GM19324 (cell line): ENCODE measurements around the gene FOXL3.
"Not testable (repeated sequence)": the region's sequence is repeated elsewhere in the genome, so short reads cannot be mapped to it uniquely, and the experiment has no call there.

Source experiments
- ATAC-seq: cut with Tn5 transposase; IDR thresholded peaks from one replicate; pipeline ENCODE4 v1.9.1; 2021; ENCODE audit warnings: mild to moderate bottlenecking, moderate library complexity; ENCODE audit not compliant: unreplicated experiment, low FRiP score

Gene FOXL3

GRCh38 chr7:254337-255037 is 35.5 kb upstream of the FOXL3 start:
- no peak for ATAC-seq

DNA sequence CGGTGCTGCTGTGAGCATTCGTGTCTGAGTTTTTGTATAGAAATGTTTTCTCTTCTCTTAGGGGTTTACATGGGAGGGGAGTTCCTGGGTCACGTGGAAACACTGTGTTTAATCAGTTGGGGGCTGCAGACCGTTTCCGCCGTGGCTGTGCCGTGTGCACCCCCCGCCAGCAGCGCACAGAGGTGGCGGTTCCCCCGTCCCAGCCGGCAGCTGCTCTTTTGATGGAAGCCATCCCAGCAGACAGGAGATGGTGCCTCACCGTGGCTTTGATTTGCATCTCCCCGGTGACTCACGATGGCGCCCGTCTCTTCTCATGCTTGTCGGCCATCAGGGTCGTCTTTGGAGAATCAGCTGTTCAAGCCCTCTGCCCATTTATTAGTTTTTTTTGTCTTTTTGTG is 34.9 kb upstream of the FOXL3 start:
- no peak for ATAC-seq

- ATAC-seq, result no peak
Measured at GRCh38 chr7:255721-256361, 34.1 kb upstream of the FOXL3 start.

DNA sequence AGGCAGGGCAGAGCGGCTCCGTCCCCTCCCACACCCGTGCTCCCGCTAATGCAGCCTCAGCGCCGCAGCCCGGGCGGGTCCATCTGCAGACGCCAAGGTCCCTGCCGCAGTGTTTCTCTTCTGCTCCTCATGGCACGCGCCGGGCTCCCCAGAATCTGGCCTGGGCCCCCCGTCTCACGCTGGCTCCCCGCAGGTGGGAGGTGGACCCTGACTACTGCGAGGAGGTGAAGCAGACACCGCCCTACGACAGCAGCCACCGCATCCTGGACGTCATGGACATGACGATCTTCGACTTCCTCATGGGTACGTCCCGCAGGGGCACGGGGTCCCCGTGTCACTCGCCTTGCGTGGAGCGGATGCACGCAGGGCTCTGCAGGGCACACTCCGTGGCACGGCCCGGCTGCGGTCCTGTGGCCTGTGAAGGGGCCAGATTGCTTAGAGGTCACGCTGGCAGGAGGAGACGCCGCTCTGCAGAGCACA is 33.5 kb upstream of the FOXL3 start:
- no peak for ATAC-seq

GRCh38 chr7:256981-257646 is 32.9 kb upstream of the FOXL3 start:
- no peak for ATAC-seq

- no peak for ATAC-seq
Measured at GRCh38 chr7:257647-257992, 32.4 kb upstream of the FOXL3 start.

DNA sequence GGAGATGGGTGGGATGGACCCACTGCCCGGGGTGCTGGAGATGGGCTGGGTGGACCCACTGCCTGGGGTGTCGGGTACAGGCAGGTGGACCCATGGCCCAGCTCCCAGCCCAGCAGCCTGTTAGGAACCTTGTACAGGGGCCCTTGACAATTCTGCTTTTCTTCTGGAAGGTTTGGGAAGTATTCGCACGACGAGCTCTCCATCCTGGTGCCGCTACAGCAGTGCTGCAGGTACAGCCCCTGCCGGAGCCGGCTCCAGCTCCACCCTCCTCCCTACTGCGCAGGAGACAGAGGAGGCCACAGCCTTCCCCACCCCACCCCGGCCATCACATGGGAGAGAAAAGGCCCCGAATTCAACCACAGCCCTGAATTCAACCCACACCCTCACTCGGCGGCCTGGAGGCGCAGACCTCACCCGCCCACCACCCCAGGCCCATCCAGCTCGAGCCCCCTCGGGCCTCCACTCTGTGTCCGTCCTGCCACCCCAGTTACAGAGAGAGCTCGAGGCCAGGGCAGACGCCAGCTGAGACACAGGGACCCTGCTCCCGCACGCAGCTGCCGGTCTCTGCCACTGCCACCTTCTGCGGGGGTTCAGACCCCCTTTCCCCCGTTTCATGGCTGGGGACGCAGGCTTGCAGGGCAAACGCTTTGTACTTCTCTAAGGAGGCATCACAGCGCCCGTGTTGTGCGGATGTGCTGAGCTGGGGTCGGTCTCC is 31.3 kb upstream of the FOXL3 start:
- no peak for ATAC-seq

- ATAC-seq, result no peak
Measured at GRCh38 chr7:259191-259505, 30.8 kb upstream of the FOXL3 start.

DNA sequence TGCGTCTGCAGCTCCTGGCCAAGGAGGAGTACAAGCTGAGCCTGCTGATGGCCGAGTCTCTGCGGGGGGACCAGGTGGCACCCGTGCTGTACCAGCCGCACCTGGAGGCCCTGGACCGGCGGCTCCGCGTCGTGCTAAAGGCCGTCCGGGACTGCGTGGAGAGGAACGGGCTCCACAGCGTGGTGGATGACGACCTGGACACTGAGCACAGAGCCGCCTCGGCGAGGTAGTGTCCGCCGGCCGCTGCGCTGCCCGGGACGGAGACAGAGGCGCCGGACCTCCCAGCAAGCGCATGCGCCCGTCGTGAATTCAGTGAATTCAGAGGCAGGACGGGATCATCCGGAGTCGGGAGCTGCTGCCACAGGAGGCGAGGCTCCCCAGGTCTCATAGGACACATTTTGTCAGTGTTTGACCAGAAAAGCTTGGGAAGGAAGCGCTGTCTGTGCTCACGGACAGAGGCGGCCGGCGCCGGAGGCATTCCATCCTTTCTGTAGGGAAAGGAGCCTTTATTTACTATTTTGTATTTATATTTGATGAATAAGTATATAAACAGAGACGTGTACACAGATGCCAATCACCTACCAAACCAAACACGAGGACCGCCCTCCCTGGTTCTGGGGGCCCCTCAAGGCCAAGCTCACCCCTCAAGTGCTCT is 30.1 kb upstream of the FOXL3 start:
- no peak for ATAC-seq

GRCh38 chr7:260441-261281 is 29.3 kb upstream of the FOXL3 start:
- ATAC-seq, result no peak

GRCh38 chr7:261341-262250 is 28.4 kb upstream of the FOXL3 start:
- no peak for ATAC-seq

DNA sequence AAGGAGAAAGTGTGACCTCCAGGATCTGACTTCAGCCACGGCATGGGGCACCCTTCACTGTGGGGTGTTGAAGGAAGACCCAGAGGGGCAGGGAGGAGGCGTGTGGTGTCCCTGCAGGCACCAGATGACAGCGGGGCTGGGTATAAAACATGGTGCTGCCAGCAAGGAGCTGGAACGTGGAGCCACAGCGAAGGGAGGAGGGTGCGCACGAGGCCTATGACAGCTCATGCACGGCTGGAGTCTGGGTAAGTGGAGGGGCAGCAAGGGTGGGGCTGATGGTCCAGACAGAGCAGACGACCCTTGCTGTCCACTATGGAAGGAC is 27.8 kb upstream of the FOXL3 start:
- ATAC-seq, result no peak

DNA sequence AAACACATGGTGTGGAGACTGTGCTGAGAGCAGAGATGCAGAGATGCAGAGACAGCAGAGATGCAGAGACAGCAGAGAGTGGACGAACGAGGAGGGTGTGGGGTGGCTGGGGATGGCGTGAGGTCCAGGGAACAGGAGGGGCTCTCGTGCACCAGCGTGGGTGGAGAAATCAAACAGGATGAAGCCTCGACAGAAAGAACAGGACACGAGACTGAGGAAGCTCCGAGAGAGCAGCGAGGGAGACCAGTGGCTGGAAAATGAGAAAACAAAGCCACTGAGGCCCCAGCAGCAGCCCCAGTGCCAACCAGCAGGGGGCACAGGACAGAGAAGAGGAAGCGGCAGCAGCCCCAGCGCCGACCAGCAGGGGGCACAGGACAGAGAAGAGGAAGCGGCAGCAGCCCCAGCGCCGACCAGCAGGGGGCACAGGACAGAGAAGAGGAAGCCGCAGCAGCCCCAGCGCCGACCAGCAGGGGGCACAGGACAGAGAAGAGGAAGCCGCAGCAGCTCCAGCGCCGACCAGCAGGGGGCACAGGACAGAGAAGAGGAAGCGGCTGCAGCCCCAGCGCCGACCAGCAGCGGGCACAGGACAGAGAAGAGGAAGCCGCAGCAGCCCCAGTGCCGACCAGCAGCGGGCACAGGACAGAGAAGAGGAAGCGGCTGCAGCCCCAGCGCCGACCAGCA is 27.2 kb upstream of the FOXL3 start:
- ATAC-seq, result not testable (repeated sequence)

DNA sequence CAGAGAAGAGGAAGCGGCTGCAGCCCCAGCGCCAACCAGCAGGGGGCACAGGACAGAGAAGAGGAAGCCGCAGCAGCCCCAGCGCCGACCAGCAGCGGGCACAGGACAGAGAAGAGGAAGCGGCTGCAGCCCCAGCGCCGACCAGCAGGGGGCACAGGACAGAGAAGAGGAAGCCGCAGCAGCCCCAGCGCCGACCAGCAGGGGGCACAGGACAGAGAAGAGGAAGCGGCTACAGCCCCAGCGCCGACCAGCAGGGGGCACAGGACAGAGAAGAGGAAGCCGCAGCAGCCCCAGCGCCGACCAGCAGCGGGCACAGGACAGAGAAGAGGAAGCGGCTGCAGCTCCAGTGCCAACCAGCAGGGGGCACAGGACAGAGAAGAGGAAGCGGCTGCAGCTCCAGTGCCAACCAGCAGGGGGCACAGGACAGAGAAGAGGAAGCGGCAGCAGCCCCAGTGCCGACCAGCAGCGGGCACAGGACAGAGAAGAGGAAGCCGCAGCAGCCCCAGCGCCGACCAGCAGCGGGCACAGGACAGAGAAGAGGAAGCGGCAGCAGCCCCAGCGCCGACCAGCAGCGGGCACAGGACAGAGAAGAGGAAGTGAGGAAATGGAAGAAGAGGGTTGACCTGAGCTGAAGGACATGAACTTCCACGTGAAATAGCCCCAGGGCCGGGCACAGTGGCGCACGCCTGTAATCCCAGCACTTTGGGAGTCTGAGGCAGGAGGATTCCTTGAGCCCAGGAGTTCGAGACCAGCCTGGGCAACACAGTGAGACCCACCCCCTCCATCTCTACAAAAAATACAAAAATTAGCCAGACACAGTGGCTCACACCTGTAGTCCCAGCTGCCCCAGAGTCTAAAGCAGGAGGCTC is 26.3 kb upstream of the FOXL3 start:
- not testable (repeated sequence) for ATAC-seq

DNA sequence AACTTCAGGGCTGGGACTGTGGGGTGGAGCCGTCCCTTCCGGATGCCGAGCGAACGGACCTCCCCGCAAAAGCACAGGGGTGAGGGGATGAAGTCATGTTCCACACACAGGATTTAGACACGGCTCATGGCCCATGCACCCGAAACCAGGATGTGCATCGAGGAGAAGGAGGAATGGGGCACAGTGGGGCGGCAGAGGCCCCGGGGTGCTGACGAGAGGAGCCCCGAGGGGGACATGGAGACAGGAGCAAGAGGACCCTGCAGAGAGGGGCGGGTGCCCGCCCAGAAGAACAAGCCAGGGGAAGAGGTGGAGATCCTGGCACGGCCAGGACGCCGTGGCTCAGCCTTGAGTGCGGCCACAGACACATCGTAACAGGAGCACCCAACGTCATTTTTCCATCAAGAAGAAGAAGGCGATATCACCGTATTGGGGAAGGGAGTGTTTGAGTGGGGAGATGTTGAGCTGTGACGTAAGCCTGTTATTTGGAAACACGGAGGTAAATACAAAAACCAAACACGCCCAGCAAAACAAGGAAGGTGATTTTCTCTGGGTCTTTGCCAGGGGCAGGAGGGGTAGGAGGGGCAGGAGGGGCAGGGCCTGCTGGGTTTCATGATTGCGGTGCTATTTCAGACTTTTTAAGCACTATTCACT is 25.3 kb upstream of the FOXL3 start:
- ATAC-seq, result no peak

DNA sequence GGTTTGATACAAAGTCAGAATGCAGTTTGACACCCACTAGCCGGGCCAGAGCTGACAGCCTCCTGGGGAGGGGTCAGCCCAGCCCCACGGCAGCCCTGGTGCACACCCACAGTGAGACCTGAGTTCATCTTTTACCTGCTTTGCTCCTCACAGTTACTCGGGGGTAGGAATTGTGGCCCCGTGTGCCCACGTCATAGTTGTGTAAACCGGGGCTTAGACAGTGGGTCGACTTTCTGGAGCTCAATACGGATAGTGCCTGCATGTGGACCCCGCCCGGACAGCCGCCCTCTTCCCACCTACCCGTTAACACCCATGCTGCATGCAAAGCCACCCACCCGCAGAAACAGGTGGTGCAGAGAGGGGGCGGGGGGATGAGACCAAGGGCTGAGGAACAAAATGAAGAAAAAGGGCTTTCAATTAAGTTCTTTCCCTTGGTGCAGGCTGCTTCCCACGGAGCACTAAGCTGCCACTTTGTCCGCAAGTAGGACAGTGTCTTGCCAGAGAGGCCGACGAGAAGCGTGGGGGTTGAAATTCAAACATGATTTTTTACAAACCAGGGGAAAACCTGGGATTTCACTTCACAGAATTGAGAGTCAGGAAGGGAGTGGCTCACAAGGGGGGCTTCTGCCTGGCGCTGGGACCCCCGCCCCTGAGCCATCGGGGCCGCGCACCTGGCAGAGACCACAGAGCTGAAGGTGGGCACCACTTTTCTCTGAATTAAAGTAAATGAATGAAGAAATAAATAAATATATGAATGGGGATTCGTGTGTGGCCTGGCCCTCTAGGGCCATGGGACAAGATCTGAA is 24.6 kb upstream of the FOXL3 start:
- ATAC-seq, result no peak
